HG03520 (cell line): ENCODE data around the gene GLIPR1L2.

Source experiments
- ATAC-seq: cut with Tn5 transposase; IDR thresholded peaks from one replicate; pipeline ENCODE4 v1.9.1; 2021; ENCODE audit warnings: mild to moderate bottlenecking, moderate library complexity; ENCODE audit not compliant: unreplicated experiment

Gene GLIPR1L2

DNA sequence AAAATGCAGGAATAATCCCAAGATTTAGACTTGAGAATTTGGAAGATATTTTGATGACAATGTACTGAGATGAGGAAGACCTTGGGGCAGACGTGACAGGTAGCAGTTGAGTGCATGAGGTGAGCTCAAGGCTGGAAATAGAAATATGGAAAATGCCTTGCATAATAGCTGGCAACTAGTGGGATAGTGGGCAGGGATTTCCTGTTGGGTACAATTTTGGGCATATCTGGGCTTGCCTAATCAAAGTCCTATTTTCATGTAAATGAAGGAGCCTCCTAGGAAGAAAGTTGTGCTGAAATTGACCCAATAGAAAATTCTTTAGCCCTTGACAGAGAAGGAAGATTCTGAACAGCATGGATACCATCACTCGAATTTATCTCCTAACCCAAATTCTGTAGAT is 83.2 kb downstream of the GLIPR1L2 start:
- ATAC-seq, result no peak

DNA sequence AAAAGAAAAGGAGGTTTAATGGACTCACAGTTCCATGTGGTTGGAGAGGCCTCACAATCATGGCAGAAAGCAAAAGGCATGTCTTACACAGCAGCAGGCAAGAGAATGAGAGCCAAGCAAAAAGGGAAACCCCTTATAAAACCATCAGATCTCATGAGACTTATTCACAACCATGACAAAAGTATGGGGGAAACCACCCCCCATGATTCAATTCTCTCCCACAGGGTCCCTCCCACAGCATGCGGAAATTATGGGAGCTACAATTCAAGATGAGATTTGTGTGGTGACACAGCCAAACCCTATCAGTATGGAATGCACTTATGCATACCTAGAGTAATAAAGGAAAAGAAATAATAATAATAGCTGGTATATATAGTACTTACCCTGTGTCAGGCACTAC is 85.2 kb downstream of the GLIPR1L2 start:
- no peak for ATAC-seq

DNA sequence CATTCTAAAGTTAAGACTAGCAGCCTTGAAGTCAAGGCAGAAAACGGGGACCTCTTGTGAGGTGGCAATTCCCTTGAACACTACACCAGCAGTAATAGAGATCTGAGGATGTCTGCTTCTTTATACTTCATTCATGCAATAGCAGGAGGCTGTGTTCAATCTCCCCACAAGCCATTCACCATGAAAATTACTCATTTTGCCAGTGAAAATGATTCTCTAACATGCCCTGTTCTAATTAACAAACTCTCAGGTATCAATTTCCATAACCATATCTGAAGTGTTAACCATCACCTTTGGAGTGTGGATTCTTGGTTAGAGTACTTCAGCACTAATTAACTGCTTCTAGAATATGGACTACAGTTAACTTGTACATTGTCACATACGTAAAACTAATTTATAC is 86.2 kb downstream of the GLIPR1L2 start:
- no peak for ATAC-seq

DNA sequence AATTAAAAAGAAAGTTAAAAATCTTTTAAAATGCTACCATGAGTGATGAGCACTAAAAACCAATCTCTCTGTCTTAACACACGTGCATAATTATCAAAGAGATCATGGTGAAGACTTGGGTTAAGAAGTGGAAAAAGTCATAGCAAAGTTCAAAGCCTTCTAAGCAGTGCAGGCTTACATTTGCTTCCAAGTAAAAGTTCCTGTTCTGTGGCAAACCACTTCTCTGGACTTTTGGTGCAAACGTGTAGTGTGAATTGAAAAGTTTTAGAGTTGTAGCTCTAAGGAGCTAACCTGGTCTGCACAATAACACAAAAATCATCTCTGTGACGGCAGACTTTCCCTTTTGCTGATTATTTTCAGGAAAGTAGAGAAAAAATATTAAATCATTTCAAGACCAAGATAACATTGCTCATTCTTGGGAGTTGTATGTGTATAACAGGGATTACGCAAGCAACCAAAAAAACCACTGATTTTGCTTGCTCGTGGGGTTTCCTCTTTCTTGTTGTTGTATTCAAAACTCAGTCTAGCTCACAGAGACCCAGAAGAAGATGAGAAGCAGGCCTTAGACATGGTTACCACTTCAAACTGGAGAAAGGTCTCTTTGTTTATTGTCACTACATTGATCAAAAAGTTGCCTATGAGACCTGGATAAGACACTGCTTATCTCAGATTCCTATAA is 87.4 kb downstream of the GLIPR1L2 start:
- ATAC-seq, result no peak

DNA sequence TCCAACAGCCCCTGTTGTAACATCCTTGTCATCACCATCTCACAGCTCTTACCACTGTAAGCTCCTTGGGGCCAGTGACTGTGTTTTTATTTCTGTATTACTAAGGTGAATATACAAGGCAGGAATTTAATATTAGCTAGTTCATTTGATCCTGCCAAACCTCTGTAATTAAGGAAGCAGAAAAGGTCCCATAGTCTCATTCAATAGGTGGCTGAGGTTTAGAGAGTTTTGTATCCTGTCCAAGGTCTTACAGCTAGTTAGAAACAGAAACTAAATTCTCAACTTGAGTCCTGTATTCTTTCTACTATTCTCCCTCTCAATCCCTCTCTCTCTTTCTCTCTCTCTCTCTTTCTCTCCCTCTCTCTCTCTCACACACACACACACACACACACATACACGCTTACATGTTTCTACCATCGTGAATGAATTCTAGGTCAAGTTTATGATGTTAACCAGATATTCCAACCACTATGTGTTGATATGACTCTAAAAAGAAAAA is 89.1 kb downstream of the GLIPR1L2 start:
- peak; percentile 31 for ATAC-seq

DNA sequence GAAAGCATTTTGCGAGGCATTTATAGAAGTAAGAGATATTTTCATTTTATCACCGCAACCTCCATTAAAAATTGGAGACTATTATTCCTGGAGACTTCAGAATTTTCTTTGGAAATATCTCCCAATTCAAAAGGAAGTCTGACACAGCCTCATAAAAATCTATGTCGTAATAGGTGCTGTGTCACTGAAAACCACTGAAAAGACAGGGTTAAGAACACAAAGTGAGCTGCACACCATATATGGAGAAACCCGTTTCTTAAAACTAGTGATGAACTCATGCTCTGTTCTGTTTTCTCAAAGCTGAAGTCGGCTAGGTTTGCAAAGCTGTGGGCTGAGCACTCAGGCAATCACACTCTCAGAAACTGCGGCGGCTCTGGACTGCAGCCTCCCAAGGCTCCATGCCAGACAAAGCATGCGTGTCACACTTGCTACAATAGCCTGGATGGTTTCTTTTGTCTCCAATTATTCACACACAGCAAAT is 89.6 kb downstream of the GLIPR1L2 start, which contains the start of gene GLIPR1:
Gene GLIPR1 (plus strand): TSS at position 287 of the 481 bp plus-strand sequence. CDS start 126 bp downstream, at position 413.
- ATAC-seq, result peak; percentile 90

DNA sequence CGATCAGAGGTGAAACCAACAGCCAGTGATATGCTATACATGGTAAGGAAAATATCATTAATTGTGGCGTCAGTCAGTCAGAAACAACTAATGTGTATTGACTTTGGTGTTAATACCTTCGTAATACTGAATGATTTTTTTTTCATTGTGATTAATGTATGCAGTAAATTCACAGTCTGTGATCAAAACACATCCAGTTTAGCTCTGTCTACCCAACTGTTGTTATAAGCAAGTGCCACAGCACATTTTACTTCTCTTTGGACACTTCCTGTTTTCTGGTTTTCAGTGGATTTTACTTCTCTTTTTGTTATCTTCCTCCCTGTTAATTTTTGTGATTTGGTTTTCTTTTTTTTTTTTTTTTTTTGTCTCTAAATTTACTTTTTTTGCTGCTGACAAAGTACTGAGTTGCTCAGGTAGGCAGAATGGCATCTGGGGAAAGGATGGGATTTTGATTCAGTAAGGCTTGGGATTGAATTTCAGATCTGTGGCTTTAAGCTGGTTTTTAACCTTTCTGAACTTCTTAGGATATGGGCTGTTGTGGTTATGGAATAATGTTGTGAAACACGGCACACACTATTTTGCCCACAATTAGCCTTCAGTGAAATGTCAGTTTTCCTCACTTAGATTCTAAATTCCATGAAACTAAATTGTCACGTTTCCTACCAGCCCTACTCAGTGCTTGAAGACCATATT is 90.3 kb downstream of the GLIPR1L2 start:
- ATAC-seq, result peak; percentile 7

DNA sequence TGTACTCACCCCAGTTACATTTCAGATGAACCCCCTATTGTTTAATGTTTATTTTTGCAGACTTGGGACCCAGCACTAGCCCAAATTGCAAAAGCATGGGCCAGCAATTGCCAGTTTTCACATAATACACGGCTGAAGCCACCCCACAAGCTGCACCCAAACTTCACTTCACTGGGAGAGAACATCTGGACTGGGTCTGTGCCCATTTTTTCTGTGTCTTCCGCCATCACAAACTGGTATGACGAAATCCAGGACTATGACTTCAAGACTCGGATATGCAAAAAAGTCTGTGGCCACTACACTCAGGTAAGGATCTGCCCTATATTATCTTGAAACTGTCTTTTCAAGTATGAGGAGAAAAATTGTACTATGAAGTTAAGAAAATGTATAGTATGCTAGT is 90.9 kb downstream of the GLIPR1L2 start:
- ATAC-seq, result no peak
